ENCODE measurements around the gene FNIP1.
"Not testable (repeated sequence)": the region's sequence is repeated elsewhere in the genome, so short reads cannot be mapped to it uniquely, and the experiment has no call there.

Gene FNIP1

DNA sequence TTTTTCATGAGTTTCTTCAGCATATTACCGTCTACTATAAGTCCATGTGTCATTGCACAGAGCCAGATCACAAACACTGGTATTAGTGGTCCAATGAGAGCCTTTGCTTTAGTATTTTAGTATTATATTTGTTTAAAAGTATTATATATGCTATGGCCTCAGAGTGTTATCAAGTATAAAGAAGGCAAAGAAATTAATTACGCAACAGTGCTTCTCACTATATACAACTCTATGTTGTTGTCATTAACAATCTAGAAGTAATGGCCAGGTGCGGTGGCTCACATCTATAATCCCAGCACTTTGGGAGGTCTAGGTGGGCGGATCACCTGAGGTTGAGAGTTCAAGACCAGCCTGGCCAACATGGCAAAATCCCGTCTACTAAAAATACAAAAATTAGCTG, 114.6 kb downstream of the FNIP1 start:
- no peak for DNase-seq

GRCh38 chr5:131679911-131680310, 116.9 kb downstream of the FNIP1 start:
- no peak for DNase-seq

- not testable (repeated sequence) for DNase-seq
Measured at GRCh38 chr5:131678273-131678672, 118.5 kb downstream of the FNIP1 start.

GRCh38 chr5:131677115-131677514, 119.7 kb downstream of the FNIP1 start:
- DNase-seq = no peak

DNA sequence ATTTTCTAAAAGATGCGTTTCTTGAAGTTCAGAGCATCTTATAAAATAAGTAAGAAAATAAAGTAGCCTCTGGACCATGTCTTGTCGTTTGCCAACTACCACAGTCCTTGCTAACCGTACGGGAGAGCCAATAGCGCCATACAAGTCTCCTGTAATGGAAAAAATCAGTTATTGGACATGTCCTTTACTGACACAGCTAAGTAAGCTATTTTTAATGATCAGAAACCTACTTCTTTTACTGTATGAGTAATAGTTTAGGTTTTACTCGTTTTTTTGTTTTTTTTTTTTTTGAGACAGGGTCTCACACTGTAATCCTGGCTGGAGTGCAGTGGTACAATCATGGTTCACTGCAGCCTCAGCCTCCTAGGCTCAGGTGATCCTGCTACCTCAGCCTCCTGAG, 124.0 kb downstream of the FNIP1 start:
- no peak for DNase-seq

- no peak for DNase-seq
Measured at GRCh38 chr5:131671994-131672655, 124.7 kb downstream of the FNIP1 start.

GRCh38 chr5:131671409-131671808, 125.4 kb downstream of the FNIP1 start:
- DNase-seq = no peak

- DNase-seq = no peak
Measured at GRCh38 chr5:131664929-131665328, 131.9 kb downstream of the FNIP1 start.

GRCh38 chr5:131661933-131662332, 134.9 kb downstream of the FNIP1 start:
- no peak for DNase-seq

GRCh38 chr5:131659841-131660240, 137.0 kb downstream of the FNIP1 start:
- no peak for DNase-seq

DNA sequence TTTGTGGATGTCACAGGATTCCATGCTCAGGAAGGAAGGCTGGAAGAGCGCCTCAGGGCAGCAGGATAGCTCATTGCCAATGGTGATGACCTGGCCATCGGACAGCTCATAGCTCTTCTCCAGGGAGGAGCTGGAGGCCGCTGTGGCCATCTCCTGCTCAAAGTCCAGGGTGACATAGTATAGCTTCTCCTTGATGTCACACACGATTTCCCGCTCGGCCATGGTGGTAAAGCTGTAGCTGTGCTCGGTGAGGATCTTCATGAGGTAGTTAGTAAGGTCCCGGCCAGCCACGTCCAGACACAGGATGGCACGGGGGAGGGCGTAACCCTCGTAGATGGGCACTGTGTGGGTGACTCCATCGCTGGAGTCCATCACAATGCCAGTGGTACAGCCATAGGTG, 137.5 kb downstream of the FNIP1 start:
- no peak for DNase-seq

DNA sequence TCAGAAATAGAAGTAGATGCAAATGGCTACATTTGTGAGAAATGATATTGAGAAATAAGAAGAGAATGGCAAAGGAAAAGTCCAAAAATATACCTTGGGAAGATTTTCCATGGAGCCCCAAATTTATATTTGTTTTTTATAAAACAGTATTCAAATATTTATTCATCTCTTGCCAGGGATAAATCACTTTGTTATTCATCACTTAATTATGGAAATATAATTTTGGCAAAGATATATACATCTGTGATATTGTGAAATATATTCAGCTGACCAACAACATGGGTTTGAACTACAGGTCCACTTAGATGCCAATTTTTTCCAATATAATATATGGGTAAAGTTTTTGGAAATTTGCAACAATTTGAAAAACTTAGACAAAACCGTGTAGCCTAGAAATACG, 142.0 kb downstream of the FNIP1 start:
- DNase-seq = no peak

GRCh38 chr5:131654309-131654708, 142.5 kb downstream of the FNIP1 start:
- DNase-seq = no peak

GRCh38 chr5:131649161-131649560, 147.7 kb downstream of the FNIP1 start:
- no peak for DNase-seq

DNA sequence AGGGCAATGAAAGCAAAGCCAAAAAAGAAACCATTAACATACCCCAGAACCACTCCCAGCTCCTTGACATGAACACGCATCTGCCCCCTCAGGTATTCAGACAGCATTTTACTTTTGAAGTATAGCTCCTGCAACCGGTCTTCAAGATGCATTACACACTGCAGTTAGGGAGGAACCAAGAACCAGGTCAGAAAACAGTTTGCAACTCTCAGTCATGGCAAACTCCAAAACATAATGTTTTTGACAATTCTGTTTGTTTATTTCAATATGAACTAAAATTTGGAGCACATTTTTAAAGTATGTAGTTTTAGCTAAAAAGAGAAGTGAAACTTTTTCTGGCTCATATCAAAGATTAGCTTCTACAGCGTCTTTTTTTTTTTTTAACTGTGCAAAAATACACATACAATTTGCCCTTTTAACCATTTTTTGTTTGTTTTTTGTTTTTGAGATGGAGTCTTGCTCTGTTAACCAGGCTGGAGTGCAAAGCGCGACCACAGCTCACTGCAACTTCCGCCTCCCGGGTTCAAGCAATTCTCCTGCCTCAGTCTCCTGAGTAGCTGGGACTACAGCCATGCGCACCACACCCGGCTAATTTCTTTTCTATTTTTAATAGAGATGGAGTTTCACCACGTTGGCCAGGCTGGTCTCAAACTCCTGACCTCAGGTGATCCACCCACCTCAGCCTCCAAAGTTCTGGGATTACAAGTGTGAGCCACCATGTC, 149.6 kb downstream of the FNIP1 start:
- no peak for DNase-seq

- no peak for DNase-seq
Measured at GRCh38 chr5:131644822-131645221, 152.0 kb downstream of the FNIP1 start.

DNA sequence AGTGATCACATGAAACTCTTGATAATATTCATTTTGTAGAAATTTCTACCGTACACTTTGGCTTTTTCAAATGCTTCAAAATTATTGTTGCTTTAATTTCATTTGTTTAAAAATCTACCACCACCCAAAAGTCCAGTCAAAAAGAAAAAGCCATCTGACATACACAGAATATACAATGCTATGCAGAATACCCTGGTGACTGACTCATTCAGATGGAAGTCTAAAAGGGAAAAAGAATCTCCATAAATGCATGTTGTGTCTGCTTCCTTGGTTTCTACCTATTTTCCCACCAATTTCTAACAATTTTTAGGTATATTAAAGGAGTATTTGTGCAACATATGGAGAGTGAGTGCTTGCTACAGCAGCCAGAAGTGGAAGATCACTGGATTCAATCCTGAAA, 152.4 kb downstream of the FNIP1 start:
- no peak for DNase-seq

- no peak for DNase-seq
Measured at GRCh38 chr5:131641494-131641893, 155.3 kb downstream of the FNIP1 start.

- peak; percentile 4 to 22 (median 7) for DNase-seq
Measured at GRCh38 chr5:131640043-131640856, 156.6 kb downstream of the FNIP1 start.

GRCh38 chr5:131639148-131639547, 157.7 kb downstream of the FNIP1 start:
- no peak for DNase-seq

GRCh38 chr5:131637694-131638093, 159.1 kb downstream of the FNIP1 start:
- no peak for DNase-seq

- peak in 1 of 4 experiments; percentile 23 for DNase-seq
Measured at GRCh38 chr5:131635684-131636572, 160.9 kb downstream of the FNIP1 start.
